GM20431 (cell line): ENCODE measurements around the gene NT5E.

Experiments
- in situ Hi-C: fragments of 300-500 bp; cut with MseI, MboI; formaldehyde crosslinking; loops from one replicate; pipeline ENCODE4 v1.15.0; 2020; ENCODE audit warnings: low sequenced_read_pairs; ENCODE audit not compliant: unreplicated experiment

The NT5E gene

DNA sequence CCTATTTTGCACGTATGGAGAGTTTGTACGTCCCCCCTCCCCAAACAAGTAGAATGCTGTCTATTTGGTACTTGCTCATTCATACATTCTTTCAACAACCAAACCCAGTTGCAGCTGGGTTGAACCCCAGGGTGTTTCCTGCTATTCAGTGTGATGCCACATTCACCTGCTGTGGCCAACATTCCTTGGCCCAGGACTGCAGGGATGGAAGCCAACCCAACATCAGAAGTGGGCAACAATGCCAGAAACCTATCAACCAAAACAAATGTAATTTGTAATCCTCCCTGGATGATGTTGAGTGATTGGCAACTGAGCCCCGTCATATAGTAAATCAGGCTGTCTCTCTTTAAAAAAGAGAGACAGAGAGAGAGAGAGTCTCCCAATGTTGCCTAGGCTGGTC is 8.9 kb downstream of the NT5E start:
- in situ Hi-C loops, result no loop called here

DNA sequence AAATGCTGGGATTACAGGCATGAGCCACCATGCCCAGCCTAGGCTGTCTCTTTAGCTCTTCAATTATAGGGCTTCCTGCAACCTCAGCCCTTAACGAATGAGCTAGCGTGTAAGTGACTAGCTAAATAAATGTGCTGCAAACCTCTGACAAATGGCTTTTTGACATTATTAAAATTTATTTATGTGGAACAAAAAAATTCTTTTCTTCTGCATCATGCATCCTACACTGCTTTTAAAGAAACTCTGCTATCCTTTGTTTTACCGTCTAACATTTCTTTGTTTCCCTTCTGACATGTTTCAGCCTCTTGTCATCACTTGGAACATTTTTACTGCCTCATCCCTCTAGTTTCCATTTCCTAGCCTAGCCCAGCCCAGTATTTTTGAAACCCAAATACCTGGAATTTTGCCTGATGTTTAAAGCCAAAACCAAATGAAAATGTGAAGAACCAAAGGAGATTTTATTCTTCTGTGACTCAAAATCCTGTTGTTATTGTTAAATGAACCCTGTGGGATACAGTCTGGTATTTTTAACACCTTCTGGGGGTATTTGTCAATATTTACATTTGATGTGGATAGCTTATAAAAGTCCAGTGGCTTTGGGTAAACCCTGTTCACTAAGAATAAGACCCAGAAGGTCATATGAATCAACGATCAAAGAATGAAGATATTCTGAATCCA is 9.5 kb downstream of the NT5E start:
- in situ Hi-C loops, result no loop called here

DNA sequence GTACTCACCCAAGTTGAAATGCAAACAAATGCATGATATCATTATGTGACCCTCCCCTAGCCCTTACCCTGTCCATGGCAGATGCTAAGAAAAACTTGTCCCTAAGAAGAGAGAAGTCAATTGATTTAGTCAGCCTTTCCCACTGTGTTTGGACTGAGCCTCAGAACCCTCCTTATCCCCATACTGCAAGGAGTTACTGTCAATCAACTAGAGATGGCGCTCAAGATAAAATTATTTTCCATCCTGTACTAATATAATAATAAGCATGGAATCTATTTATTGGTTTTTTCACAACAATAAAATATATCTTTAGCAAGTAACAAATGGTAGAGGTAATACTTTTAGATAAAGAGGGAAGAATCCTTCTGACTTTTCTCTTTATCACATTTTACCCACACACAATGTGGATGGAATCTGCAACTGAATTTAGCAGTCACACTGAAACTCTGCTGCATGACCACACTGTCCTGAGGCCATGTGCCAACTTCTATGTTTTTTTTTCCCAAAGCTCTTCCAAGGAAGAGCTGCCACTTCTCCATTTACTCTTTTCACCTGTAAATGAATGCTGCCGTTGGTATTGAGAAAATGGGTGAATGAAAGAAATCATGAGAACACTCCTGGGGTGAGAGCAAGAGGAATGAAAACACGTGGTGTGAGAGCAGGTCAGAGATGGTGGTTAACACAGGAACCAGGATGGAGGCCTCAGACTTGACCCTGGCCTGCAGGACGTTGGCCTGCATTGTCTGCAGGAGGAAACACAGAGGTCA is 10.5 kb downstream of the NT5E start:
- in situ Hi-C loops, result no loop called here

DNA sequence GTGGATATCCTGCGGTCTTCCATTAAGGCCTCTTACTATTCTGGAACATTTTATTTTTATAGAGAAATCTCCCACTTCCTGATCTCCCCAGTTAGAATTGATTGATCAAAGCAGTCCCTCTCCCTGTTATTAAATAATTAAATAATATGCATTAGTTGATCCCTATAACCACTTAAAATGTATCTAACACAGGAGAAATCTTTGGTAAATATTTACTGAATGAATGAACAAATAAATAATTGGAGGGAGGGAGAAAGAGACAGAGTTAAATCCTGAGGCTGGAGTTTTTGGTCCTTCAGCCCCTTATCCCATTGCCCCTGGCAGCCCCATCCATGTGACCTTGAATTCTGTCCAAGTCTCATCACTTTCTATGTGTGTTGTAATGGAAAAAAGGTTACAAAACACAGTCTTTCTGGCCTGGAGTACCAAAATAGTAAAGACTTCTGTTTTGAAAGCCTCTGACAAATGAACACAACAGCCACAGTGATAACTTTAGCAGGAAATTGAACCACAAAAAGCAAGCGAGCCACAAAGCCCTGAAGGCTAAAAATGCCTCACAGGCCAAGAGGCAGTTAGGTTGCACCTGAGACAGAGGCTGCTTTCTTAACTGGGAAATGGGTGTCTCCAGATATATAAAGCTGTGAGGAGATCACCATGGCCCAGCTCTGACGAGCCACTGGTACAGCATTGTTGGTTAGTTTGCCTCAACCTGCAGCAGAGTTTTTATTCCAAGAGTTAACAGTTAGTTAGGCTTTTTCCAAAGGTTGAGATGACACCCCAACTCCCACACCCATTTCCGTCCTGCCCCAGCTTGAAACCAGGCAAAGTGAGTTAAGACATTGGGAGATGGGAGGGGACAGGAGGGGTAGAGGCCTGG is 11.3 kb downstream of the NT5E start:
- in situ Hi-C loops, result no loop called here

DNA sequence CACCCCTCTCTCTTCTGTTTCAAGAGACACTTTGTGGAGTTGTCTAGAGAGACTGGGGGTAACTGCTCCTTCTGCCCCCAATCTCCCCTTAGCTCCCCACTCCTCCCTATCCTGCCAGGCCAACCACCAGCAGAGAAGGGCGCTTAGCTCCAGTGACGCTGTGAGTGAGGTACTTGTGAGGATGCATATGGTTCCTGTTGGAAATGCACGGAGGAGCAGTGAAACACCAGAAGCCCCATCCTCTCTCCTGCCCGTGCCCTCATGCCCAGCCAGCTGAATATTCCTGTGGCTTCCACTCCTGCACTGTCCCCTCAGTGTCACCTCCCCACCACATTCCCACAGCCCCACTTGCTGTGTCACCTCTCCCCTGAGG is 11.9 kb downstream of the NT5E start:
- in situ Hi-C loops, result no loop called here

DNA sequence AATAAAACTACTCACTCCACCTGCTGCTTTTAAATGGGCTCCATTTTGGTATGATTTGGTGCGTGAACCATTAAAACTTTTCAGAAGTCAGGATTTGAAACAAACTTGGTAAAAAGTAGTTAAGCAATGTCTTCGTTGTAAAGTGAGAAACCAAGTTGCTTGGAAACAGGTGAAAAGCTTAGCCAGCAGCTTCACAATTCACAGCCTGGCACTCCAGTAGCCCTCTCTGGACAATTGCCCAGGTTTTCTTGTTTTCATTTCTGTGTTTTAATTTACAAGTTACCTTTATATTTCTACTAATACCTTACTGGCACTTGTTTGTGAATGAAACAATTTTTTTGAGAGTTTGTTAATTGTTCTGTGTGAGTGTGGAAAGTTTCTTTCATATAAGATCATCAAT is 12.8 kb downstream of the NT5E start:
- in situ Hi-C loops, result no loop called here

DNA sequence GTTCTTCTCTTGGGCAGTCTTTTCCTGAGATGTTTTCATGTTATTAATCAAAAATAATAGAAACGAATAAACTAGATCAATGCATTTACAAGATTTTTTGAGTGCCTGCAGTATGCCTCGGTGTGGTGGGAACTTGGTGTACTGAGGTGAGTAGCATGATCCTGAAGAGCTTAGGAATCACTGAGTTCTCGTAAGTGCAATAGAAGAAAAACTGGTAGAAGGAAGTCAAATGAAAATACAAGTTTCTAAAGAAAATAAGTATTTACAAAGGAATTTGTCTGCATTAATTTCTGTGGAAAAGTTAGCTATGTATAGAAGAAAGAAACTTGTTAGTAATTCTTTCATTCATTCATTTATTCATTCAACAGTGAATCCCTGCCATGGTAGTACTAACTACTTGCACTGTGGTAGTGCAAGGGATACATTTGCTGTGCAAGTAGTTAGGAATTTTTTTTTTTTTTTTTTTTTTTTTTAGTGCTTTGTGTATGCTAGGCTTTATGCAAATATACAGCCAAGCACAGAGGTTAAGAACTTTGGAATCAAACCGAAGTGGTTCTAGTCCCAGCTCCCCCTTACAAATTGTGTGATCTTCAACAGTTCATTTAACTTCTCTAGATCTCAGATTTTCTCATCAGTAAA is 13.9 kb downstream of the NT5E start:
- in situ Hi-C loops, result no loop called here

DNA sequence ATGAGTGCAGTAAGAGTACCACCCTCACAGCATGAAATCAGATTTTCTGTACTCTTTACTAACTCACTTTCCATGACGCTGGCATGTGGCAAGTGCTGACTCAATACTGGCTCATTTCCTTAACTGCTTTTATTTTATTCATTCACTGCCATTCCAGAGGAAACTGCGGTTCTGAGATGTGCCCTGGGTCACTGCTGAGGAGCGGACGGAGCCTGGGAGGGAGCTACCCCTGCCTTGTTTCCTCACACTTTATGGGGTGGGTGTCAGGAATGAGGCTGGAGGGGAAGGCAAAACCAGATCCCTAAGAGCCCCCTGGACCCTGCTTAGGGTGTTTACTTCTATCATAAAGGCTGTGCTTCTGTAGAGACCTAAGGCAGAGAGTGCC is 14.4 kb downstream of the NT5E start:
- in situ Hi-C loops, result no loop called here

DNA sequence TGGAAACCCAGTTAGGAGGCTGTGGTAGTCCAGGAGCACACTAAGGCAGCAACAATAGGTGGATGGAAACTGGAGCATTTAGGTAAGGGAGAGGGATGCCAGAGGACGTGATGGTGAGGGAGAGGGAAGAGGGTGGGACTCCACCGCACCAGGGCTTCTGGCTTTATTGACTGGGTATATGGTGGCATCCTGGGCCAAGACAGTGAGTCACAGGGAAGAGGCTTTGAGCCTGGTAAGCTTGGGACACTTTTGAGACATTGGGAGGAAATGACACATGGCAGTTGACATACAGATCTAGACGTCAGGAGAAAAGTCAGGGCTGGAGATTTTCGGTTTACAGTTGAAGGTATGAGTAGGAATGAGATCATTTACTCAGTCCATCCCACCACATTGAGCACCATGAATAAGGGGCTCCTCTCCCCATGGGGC is 14.9 kb downstream of the NT5E start:
- in situ Hi-C loops, result no loop called here

DNA sequence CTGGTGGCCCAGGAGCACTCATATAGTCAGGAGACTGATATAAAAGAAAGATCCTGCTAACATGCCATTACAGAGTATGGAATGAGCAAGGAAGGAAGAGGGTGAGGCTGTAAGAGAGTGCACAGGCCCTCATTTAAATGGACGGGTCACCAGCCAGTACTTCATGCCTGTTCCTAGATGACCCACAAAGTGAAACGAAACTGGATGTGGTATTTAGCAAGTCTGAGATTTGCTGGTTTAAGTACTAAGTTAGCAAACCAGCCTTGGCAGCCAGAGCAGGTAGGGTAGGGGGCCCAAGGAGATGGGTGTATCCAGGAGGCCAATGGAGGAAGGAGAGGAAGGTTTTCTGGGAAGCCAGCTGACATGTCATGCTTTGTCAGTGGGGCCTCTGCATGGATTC is 15.9 kb downstream of the NT5E start:
- in situ Hi-C loops, result no loop called here

DNA sequence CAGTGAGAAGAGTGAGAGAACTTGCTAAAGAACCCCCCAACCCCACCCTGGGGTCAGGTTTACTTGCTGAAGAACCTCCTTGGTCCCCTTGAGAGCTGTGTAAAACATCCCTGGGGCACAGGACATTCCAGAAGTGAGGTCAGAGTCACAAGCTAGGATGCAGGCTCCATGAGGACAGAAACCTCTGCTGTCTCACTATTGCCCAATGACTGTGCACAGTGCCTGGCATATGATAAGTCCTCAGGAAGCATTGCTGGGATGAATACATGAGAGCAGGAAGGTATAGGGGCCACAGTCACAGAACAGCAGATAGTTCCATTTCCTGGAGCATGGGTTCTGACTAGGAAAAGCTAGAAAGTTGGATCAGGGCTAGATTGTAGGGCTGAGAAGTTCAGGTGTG is 18.4 kb downstream of the NT5E start:
- in situ Hi-C loops, result no loop called here

DNA sequence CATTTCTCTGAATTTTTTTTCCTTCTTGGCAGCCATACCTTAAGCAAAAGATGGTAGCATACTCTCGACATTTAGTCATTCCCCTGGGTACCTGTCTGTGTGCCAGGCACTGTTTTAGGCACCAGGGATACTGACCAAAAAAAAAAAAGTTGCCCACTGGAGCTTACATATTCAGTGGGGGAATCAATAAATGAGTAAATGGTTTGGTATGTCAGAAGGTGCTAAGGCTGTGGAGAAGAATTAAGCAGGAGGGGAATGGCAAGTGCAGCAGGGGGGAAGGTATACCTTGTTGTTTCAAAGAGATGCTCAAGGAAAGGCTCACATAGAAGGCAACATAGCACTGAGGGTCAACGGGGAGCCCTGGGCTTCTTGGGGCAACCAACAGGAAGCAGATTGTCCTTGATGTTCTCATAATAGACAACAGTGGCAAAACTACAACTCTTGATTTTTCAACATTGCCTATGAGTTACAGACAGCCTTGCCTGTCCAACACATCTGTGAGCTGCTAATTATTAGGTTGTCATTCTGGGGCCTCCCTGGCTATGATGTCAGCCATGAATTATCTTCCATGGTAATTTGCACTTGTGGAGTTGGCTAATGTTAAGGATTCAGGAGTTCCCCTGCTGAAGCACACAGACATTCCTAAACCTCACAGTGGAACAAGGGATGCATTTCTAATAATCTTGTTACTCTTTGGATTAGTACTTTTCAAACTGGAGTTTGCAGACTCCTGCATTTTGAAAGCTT is 19.6 kb downstream of the NT5E start:
- in situ Hi-C loops, result no loop called here

DNA sequence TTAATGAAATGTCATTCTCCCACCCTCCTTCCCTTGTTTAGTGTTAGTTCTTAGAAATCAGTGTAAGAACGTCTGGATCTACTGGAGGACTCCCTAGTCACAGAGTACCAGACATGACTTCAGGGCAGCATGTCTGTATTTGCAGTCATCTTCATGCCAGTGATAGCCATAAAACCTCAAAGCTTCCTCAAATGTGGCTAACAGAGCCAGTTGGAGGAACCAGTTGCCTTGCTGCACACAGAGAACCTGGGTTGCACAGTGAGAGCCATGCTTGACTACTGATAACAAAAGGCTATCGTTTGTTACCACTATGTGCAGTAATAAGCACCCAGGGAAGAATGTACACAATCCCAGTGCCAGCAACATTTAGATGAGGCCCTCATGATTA is 20.1 kb downstream of the NT5E start:
- in situ Hi-C loops, result no loop called here

DNA sequence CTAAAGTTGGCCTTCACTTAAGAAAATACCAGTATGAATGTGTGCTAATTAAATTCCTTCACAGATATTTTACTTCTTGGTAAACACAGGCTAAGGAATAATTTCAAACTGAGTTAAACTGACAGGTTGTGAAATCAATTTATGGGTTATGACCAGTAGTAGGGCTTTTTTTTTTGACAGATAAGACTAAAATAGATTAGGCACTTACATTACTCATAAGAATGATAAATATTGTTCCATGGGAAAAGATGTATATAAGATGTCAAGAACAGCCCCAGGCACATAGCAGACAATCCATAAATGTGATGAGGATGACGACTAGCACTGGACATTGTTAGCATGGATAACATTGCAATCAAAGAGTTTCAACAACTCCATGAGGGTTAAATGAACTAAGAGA is 22.9 kb downstream of the NT5E start:
- in situ Hi-C loops, result no loop called here

DNA sequence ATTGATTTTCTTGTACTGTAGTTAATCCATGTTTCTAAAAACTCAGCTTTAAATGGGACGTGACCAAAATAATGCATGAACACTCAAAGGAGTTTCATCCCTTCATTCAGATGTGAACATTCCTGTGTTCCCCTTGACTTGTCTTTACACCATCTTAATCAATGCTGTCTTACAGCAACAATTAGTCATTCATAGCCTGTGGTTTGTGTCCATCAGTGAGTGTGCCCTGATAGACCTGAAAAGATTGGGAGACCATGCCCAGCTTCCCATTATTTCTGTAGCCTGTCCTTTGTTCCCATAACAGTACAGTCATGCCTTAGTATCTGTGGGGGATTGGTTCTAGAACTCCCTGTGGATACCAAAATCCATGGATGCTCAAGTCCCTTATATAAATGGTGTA is 23.9 kb downstream of the NT5E start:
- in situ Hi-C loops, result no loop called here

DNA sequence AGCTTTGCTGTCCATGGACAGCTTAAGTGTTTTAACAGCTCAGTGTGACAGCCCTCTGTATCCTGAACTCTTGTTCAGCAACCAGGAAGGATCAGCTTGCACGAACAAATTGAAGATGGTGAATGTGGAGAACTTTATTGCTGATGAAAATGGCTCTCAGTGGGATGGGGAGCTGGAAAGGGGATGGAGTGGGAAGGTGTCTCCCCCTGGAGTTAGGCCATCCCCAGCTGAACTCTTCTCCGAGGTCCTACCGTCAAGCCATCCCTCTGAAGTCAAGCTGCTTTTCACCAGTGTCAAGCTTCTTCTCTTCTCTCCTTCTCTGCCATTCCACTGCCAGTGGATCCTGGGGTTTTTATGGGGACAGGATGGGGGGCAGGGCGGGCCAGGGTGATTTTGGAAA is 26.6 kb downstream of the NT5E start:
- in situ Hi-C loops, result no loop called here

DNA sequence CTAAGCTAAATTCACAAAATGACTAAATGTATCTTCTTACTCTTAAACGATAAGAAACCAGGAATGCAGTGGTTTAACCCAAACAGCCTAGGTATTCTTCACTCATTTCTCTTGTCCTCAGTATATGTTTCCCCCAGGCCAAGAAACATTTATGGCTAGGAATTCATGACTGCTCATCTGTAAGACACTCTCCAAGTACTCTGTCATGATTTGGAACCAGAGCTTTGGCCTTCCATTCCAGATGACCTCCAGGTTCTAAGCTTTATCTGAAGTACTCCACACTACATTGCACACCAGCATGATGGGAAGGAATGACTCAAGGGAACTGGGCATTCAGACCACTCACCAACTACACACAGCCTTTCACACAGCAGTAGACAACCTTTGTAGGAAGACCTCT is 29.3 kb downstream of the NT5E start:
- in situ Hi-C loops, result no loop called here

DNA sequence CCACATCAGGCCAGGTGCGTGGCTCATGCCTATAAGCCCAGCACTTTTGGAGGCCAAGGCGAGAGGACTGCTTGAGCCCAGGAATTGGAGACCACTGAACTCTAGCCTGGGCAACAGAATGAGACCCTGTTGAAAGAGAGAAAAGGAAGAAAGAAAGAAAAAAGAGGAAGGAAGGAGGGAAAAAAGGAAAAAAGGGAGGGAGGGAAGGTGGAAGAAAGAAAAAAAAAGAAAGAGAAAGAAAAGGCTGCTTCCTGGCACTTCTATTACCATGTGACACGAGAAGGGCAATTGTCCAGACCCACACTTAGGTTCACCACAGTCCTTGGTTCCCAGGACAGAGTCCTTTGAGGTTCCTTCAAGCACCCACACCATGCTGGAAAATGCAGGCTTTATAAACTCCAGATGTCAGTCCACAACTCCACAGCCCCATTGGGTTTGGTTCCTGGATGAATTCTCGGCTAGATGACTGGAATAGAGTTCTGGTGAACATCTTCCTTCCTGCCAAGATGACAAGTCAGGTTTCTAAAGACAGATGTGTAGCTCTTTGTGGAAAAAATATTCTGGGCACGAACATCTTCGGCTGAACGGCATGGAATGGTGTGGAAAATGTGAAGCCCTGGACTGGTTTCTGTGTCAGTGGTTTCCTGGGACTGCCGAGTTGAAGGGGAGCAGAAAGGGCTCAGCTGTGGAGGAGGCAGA is 32.5 kb downstream of the NT5E start:
- in situ Hi-C loops, result loop anchor here (10.0 kb wide), 1 partner anchor 128 kb away; no protein-coding TSS in a partner anchor
